T-helper 2 cell treated with Interferon-gamma antibody and Interleukin-4, amounts not matched to agents 100 ng/mL and 5 ng/mL, for 36 hours (primary cell): ENCODE results near the gene PLA2G1B. TPM values are rescaled to one million over a fixed set of nuclear protein-coding genes. Genes with fewer than 3 reads are reported as not detected.

Experiments
- intact Hi-C: fragments of 100-400 bp; cut with micrococcal nuclease; formaldehyde crosslinking; loops from one replicate; pipeline ENCODE4 v1.15.1; 2023
- total RNA-seq: library from RNA; stranded (reverse); gene quantifications from 2 replicates; pipeline ENCODE4 v1.2.3, GENCODE V29; 2022

PLA2G1B gene
- total RNA-seq, 1 donor from 2014 or later: not detected

DNA sequence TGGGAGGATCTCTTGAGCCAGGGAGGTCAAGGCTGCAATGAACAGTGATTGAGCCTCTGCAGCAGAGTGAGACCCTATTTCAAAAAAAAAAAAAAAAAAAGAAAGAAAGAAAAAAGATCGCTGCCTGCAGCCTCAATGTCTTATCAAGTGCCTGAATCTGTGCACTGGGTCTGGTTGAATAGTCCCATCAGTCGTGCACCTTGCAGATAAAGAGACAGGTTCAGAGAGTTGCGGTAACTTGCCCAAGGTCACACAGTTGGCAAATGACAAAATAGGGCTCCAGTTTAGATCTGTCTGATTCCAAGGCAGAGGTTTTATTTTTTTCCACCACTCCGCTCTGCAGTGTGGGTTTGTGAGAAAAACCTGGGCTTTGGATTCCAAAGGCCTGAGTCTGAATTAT lies 649 bp upstream of the PLA2G1B start:
- intact Hi-C loops: no loop called here

DNA sequence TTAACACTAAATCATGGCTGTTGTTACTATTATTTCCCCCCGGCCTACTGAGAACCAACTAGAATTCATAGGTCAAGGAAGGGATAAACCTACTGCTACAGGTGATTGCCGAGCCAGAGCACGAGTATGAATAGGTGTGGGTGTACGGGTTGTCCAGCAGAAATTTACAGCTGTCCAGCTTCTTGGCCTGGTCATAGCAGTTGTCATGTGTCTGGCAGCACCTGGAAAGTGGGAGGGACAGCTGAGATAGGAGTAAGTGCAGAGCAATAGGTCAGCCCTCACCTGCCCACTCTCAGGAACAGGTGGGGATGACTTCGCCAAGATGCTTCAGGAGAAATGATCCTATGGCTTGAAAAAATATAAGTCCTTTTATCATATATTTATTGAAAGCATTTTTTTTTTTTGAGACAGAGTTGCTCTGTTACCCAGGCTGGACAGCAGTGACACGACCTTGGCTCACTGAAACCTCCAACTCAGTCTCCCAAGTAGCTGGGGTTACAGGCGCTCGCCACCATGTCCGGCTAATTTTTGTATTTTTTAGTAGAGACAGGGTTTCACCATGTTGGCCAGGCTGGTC lies 2.6 kb downstream of the PLA2G1B start:
- intact Hi-C loops: loop anchor here (1.0 to 2.0 kb wide), 4 partner anchors 8 to 172 kb away; partner anchors contain the start of genes DYNLL1 and SRSF9

DNA sequence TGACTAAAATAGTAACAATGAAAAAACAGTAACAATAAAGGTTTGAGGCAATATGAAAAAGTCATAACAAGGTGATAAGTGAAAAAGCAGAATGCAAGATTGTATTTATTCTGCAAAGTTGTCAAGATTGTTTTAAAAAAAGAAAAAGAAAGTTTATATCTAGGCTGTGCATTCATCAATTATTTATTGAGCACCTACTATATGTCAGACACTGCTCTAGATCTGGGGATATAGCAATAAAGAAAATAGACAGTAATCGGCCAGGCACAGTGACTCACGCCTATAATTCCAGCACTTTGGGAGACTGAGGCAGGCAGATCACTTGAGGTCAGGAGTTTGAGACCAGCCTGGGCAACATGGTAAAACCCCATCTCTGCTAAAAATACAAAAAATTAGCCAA lies 3.8 kb downstream of the PLA2G1B start:
- intact Hi-C loops: loop anchor here (2.0 kb wide), 1 partner anchor 173 kb away; the partner anchor contains the start of gene DYNLL1

DNA sequence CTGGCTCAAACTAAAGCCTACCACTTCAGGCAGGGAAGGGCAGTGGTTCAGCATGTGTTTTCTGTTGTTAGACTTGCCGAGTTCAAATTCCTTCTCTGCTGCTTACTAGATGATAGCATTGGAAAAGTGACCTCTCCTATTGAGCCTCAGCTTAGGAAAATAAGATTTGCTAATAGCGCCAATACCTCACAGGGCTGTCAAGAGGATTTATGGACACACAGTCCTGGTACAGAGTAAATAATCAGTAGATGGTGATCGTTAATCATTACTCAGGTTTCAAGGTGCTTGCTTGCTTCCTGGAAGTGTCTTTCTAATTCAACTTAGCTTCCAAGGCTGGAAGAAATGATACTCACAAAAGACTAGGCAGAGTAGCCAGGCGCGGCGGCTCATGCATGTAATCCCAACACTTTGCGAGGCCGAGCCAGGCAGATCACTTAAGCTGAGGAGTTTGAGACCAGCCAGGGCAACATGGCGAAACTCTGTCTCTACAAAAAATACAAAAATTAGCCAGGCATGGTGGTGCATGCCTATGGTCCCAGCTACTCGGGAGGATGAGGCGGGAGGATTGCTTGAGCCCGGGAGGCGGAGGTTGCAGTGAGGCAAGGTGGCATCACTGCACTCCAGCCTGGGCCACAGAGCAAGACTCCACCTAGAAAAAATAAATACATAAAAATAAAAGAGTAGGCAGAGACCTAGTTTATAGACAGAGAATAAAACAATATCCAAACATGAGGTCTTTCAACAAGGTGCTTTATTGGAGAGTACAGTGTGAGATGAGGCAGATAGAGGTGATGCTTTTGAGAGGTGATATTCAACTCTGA lies 6.0 kb downstream of the PLA2G1B start:
- intact Hi-C loops: no loop called here

DNA sequence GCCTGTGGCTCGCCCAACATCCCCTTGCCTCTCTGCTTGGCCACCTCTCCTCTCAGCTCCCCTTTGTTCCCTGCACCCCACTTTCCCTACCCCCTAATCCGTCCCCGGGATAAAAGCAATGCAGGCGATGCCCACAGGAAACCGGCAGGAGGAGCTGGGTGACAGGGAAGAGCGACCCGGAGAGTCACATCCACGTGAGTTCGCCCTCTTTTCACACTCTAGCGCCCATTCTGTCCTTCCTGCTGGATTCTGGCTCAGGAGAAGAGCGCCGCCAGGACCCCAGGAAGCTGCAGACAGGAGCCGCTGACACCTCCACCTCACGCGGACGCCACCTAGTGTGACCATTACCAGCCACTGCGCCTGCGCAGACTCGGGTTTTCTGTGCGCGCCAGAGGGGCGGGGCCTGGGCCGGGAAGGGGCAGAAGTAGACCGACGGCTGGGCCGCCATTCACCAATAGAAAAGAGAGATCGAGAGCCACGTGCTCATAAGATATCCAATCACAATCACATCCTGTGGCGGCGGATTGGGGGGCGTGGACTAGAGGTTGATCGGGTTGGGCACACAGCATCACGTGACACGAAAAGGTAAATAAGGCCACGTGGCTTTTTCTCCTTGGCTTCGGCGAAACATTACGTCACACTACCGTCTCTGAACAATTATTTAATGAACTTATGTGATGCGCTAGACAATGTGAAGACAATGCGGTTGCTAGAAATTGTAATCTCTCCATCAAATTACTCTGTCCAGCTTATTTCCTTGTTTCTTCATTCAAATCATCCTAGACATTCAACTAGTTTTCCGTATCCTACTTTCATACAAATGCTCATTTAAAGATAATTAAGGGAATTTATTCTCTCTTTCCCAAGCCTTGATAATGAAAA lies 10.1 kb downstream of the PLA2G1B start:
- intact Hi-C loops: loop anchor here (1.0 to 5.0 kb wide), 6 partner anchors 8 to 370 kb away; partner anchors contain the start of genes MLEC, RNU4-1 and SIRT4

DNA sequence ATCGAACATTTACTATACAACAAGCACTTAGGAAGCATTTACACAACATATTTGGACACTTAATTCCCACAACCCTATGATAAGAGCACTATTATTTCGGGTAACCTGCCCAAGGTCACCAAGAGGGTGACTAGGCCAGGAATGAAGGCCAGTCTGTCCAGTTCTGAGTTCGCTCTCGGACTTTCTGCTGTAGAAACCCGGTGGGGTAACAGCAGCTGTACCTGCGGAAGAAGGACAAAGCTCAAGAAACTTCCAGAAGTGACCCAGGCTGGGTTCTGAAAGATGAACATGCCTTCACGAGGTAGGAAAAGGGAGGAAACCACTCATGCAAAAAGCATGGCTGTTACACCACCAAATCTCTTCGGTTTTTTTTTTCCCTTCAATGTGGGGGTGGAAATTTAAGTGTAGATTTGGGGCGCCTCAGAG lies 10.8 kb downstream of the PLA2G1B start:
- intact Hi-C loops: loop anchor here (1.0 to 5.0 kb wide), 6 partner anchors 8 to 370 kb away; partner anchors contain the start of genes MLEC, RNU4-1 and SIRT4

DNA sequence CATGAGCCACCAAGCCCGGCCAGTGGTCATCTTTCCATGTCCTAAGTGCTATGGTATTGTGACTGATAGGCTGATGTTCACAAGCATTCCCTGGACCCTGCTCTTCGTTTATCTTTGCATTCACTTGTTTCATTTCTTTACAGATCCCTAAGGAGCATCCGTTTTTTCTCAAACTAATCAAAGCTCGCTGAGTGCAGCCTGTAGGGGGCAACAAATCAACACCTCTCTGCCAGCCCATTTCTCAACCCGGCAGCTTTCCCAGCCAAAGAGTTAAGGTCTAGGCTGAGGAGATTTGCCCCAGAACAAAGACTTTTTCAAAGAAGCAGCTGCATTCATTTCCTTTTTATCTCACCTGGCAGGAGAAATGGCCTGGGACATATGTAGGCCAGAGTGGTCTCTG lies 13.4 kb downstream of the PLA2G1B start:
- intact Hi-C loops: no loop called here

DNA sequence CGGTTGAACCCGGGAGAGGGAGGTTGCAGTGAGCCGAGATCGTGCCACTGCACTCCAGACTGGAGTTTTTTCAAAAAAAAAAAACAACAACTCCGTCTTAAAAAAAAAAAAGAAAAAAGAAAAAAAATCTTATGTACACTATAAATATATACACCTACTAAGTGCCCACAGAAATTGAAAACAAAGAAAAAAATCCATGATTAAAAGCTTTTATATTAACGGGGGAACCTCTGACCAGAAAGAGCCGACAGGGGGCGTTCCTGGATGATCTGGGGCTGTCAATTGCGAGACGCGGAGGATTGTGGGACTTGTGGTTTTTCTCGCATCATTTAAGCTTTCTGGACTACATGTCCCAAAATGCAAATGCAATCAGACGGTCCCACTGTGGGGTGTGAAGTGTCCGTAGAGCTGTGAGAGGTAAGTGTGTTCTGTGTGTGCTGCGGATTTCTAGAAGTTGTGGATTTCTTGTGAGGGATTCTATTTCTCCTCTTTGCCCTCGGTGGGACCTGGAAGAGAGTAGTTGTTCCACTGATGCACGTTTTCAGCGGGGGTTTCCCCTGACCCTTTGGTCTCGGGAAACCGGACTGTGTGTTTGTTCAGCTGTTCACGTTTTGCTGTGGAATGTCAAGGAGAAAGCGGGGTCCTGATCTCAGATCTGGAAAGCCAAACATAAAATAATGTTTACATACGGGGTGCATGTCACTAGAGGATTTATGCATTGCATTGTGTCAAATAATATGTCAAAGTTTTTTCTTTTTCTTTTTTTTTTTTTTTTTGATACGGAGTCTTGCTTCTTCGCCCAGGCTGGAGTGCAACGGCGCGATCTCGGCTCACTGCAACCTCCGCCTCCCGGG lies 25.4 kb downstream of the PLA2G1B start, which contains the start of gene SIRT4:
SIRT4 (plus strand) TSS at position 360 of the 854 bp plus-strand sequence. CDS start 1,241 bp downstream, outside the sequence.
- intact Hi-C loops: loop anchor here (1.0 kb wide), 2 partner anchors 9 to 15 kb away; partner anchors contain the start of gene RNU4-1

DNA sequence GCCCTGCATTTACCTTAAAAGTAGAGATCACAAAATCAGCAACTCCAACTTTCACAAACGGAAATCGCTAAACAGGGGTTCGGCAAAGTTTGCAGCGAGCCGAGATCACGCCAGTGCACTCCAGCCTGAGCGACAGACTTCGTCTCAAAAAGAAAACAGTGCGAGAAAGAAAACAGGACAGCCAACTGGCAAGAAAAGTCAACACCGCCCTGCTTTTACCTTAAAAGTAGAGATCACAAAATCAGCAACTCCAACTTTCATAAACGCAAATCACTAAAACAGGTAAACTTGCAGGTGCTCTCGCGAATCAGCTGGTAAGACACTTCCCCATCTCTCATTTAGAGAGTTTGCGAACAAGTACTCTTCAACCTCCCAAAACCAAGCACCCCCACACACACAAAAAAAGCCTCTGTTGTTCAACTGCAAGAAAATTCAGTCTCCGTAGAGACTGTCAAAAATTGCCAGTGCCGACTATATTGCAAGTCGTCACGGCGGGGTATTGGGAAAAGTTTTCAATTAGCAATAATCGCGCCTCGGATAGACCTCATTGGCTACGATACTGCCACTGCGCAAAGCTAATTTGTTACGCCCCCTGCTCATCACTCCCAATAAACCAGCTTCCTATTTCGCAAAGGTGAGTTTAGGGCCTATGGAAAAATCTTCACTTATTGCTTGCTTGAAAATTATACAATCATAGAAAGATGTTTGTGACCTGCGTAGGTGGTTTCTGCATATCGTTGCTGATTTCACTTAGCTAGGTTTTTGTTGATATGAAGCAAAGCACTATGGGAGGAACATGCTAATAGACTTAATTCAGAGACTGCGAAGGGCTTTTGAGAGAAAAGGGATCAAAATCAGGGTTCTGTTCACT lies 34.7 kb downstream of the PLA2G1B start, which contains the start of gene RNU4-1:
RNU4-1 (minus strand) TSS at position 577 of the 871 bp plus-strand sequence.
- intact Hi-C loops: loop anchor here (1.0 to 10.0 kb wide), 7 partner anchors 9 to 304 kb away; partner anchors contain the start of genes BICDL1, COX6A1, RAB35 and SIRT4

DNA sequence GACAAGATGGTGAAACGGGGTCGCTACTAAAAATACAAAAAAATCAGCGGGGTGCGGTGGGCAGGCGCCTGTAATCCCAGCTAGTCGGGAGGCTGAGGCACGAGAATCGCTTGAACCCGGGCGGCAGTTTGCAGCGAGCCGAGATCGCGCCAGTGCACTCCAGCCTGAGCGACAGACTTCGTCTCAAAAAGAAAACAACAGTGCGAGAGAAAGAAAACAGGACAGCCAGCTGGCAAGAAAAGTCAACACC lies 35.2 kb downstream of the PLA2G1B start:
- intact Hi-C loops: loop anchor here (1.0 to 10.0 kb wide), 5 partner anchors 40 to 303 kb away; partner anchors contain the start of genes BICDL1, COX6A1 and RAB35

DNA sequence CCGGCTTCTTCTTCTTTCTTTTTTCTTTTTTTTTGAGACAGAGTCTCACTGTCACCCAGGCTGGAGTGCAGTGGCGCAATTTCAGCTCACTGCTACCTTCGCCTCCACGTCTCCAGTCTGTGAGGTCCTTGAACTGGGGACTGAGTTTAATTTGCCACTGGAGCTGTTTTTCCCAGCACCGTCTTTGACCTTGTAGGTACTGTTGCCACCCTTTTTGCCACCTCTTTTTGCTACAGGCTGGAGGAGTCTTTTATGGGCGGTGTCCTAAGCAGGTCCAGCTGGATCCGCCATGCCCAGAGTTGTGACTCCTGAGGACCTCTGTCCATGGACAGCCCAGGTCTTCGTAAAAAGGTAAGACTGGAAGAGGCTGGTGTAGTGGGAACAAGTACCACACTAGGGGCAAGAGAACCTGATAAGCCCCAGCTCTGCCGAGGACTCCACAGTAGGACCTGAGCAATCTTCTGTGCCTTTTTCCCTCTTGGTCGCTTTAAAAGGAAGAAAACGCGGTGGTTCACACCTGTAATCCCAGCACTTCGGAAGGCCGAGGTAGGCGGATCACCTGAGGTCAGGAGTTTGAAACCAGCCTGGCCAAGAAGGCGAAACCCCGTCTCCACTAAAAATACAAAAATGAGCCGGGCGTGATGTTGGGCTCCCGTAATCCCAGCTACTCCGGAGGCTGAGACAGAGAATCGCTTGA lies 36.8 kb downstream of the PLA2G1B start:
- intact Hi-C loops: loop anchor here (1.0 to 10.0 kb wide), 4 partner anchors 62 to 278 kb away; partner anchors contain the start of genes RAB35 and RPLP0

DNA sequence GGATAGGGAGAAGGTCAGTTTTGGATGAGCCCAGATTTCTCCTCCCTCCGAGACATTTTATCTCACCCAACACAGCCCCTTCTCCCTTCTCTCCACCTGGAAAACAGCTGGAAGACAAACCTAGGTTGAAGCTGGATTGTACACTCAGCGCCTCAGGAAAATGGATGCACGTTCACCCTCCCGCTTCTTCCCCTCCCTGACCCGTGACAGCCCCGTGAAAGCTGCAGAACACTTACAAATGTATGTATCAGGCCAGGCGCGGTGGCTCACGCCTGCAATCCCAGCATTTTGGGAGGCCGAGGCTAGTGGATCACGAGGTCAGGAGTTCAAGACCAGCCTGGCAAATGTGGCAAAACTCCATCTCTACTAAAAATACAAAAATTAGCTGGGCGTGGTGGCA lies 40.1 kb downstream of the PLA2G1B start:
- intact Hi-C loops: no loop called here

DNA sequence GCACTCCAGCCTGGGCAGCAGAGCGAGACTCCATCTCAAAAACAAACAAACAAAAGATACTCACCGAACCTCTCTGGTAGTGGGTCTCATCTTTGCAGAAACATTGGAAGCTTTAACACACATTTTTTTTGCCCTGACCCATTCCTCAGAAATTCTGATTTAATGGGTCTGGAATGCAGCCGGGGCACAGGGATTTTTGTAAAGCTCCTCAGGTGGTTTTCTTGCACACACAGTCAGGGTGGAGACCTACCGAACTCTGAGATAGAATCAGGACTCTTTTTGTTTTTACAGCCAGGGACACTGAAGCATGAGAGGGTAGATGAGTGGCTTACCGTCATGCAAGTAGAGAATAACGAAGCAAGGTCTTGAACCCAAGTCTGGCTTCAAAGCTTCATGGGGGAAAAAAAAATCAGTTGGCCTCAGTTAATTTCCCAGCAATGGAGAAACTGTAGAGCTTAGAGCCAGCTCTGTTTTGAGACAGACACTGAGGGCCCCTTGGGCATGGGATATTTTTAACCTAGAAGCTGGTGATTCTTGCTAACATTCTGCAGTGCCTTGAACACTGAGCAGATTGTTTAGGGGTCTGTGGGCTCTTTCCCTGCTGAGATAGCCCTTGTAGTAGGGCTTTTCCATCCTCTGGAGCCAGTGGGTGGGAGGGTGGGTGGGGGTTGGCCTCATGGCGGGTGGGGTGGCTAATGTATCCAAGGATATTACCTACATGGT lies 40.6 kb downstream of the PLA2G1B start:
- intact Hi-C loops: no loop called here

DNA sequence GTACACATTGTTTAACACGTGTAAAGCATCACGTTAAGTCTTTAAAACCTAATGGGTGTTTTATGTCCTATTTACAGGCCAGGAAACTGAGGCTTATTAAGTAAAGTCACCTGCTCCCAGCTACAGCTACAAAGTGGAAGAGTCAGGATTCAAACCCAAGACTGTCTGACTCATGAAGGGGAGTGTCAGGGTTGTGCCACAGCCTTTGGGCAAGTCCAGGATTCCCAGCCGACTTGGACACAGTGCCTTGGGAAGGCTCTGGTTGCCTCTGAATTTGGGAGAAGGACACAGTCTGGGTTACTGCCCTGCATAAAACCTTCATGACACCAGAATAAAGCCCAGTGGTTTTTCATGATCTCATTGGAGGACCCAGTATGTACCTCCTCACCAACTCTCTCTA lies 43.2 kb downstream of the PLA2G1B start:
- intact Hi-C loops: no loop called here

DNA sequence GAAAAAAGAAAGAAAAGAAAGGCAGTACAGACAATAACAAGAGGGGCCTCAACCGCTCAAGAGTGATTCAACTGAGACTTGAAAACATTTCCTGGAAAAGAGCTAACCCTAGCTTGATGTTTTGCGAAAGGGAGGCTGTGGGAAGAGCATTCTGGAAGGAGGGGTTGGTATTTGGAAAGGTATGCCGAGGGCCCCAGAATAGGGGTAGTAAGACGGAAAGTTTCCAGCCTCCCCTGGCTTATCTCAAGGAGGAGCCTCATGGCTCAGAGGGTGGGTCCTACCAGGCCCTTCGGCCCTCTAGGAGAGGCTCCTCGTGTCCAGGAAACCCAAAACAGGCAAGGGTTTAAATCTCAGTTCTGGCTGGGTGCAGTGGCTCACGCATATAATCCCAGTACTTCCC lies 44.3 kb downstream of the PLA2G1B start:
- intact Hi-C loops: no loop called here

DNA sequence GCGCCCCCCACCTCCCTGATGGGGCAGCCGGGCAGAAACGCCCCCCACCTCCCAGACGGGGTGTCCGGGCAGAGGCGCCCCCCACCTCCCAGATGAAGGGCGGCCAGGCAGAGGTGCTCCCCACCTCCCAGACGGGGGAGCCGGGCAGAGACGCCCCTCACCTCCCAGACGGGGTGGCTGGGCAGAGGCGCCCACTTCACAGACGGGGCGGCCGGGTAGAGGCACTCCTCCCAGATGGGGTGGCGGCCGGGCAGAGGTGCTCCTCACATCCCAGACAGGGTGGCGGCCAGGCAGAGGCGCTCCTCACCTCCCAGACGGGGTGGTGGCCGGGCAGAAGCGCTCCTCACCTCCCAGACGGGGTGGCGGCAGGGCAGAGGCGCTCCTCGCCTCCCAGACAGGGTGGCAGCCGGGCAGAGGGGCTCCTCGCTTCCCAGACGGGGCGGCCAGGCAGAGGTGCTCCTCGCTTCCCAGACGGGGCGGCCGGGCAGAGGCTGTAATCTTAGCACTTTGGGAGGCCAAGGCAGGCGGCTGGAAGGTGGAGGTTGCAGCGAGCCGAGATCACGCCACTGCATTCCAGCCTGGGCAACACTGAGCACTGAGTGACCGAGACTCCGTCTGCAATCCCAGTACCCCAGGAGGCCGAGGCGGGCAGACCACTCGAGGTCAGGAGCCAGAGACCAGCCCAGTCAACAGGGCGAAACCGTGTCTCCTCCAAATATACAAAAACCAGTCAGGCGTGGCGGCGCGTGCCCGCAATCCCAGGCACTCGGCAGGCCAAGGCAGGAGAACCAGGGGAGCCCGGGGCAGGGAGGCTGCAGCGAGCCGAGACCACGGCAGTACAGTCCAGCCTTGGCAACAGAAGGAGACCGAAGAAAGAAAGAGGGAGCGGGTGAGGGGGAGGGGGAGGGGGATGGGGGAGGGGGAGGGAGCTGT lies 49.2 kb downstream of the PLA2G1B start:
- intact Hi-C loops: no loop called here

DNA sequence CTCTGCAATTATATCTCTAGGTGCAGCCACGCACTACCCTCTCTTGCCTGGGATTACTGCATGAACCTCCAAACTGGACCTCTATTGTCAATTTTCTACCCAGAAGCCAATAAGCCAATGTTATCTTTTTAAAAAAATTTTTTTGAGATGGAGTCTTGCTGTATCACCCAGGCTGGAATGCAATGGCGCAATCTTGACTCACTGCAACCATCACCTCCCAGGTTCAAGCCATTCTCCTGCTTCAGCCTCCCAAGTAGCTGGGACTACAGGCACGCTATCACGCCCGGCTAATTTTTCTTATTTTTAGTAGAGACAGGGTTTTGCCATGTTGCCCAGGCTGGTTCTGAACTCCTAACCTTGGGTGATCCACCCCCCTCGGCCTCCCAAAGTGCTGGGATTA lies 50.8 kb downstream of the PLA2G1B start:
- intact Hi-C loops: no loop called here
